GM12801 (cell line): ENCODE measurements around the gene WDFY4.

Source experiments
- CTCF ChIP-seq: IDR thresholded peaks from one replicate; pipeline ENCODE4 v1.5.1; 2011; ENCODE audit warnings: control low read depth; ENCODE audit not compliant: insufficient read length; ENCODE audit errors: extremely low read depth

The WDFY4 gene

GRCh38 chr10:48958598-48959190, 274.0 kb downstream of the WDFY4 start:
- TF ChIP-seq CTCF, result no peak

- no peak for TF ChIP-seq CTCF
Observed at GRCh38 chr10:48964038-48964437, 279.4 kb downstream of the WDFY4 start.

- TF ChIP-seq CTCF, result no peak
Observed at GRCh38 chr10:48965460-48965859, 280.8 kb downstream of the WDFY4 start.

- no peak for TF ChIP-seq CTCF
Observed at GRCh38 chr10:48968036-48968435, 283.4 kb downstream of the WDFY4 start.

GRCh38 chr10:48970046-48970445, 285.4 kb downstream of the WDFY4 start:
- no peak for TF ChIP-seq CTCF

GRCh38 chr10:48970654-48971053, 286.0 kb downstream of the WDFY4 start:
- no peak for TF ChIP-seq CTCF

- TF ChIP-seq CTCF, result no peak
Observed at GRCh38 chr10:48973065-48973464, 288.4 kb downstream of the WDFY4 start.
